HCT116 (cell line): ENCODE data around the gene RPUSD2. TPM values are rescaled to one million over a fixed set of nuclear protein-coding genes. Genes with fewer than 3 reads are reported as not detected.
"Not testable (repeated sequence)": the region's sequence is repeated elsewhere in the genome, so short reads cannot be mapped to it uniquely, and the experiment has no call there.

Experiments
- ATAC-seq: fragments of 200-7000 bp; cut with Tn5 transposase; 2 replicates; pipeline ENCODE4 v1.9.1; 2020; ENCODE audit warnings: mild to moderate bottlenecking, moderate library complexity
- BruUV-seq: library from RNA; stranded (reverse); fragments of 400-500 nt; replicated peaks from 2 replicates; lab custom pipeline; 2021; lab: Mats Ljungman, UMichigan
- CTCF ChIA-PET: fragments of 300-600 bp; sonication (Branson Sonifier 250); formaldehyde crosslinking; loops from one replicate; lab custom pipeline; 2021; ENCODE audit warnings: antibody characterized with exemption; lab: Charles Lee
- POLR2A ChIA-PET: fragments of 300-600, 350-600 bp; sonication (Branson Sonifier 250); formaldehyde crosslinking; loops from one replicate; lab custom pipeline; 2021; ENCODE audit warnings: antibody characterized with exemption; lab: Charles Lee
- RAD21 ChIA-PET, 2 experiments: fragments of 300-600 bp; sonication (Branson Sonifier 250); formaldehyde crosslinking; loops; one replicate each; lab custom pipeline; 2023; ENCODE audit warnings: low total read pairs in 2 of 2; ENCODE audit not compliant: uncharacterized antibody in 2 of 2, unreplicated experiment in 2 of 2, low non-redundant PET in 1 of 2; lab: Charles Lee
- DNase-seq: peaks from one replicate; pipeline ENCODE4 v3.0.0-alpha.2; 2010; ENCODE audit warnings: low read depth, low spot score
- H2AFZ ChIP-seq: fragments of 200-600 bp; shearing (Covaris generic), sonication (generic); 2 replicates; pipeline ENCODE4 v1.6.1; 2017; ENCODE audit warnings: low read depth, mixed run types, mixed read lengths, antibody characterized with exemption, low read length; ENCODE audit not compliant: poor library complexity, severe bottlenecking
- H3K27ac ChIP-seq: 2 replicates; pipeline ENCODE4 v1.5.1; 2012; ENCODE audit warnings: low read depth, low read length
- H3K27me3 ChIP-seq: fragments of 200-600 bp; sonication (generic); 2 replicates; pipeline ENCODE4 v1.6.1; 2016; ENCODE audit warnings: mixed run types, low read length, mixed read lengths; ENCODE audit not compliant: insufficient read depth
- H3K36me3 ChIP-seq, 2 experiments: fragments of 200-500 bp in 1 of 2; fragments of 200-600 bp in 1 of 2; sonication (Bioruptor generic) in 1 of 2; sonication (generic) in 1 of 2; 2 replicates each; pipeline versions ENCODE4 v1.5.1 to v1.6.1; 2014 to 2016; ENCODE audit warnings: low read length in 2 of 2, inconsistent platforms in 1 of 2, mixed read lengths in 1 of 2, mixed run types in 1 of 2; ENCODE audit not compliant: insufficient read depth in 2 of 2, control insufficient read depth in 1 of 2
- H3K4me1 ChIP-seq, 2 experiments: fragments of 200-600 bp in 1 of 2; sonication (generic) in 1 of 2; 2 replicates each; pipeline versions ENCODE4 v1.5.1 to v1.6.1; 2012 to 2017; ENCODE audit warnings: low read length in 2 of 2, inconsistent platforms in 1 of 2, mild to moderate bottlenecking in 1 of 2, mixed read lengths in 1 of 2, mixed run types in 1 of 2, moderate library complexity in 1 of 2; ENCODE audit not compliant: insufficient read depth in 2 of 2, control insufficient read depth in 1 of 2
- H3K4me2 ChIP-seq: fragments of 200-600 bp; sonication (generic); 2 replicates; pipeline ENCODE4 v1.6.1; 2017; ENCODE audit warnings: mixed run types, low read length, mixed read lengths
- H3K4me3 ChIP-seq, 2 experiments: fragments of 200-600 bp in 1 of 2; sonication (generic) in 1 of 2; replicated peaks in 1 of 2; 2 replicates each; pipeline ENCODE4 v1.5.1; 2011 to 2016; ENCODE audit warnings: low read length in 2 of 2, control low read depth in 1 of 2, low read depth in 1 of 2, mild to moderate bottlenecking in 1 of 2, mixed read lengths in 1 of 2, mixed run types in 1 of 2
- H3K79me2 ChIP-seq: fragments of 200-600 bp; sonication (generic); 2 replicates; pipeline ENCODE4 v1.6.1; 2017; ENCODE audit warnings: mild to moderate bottlenecking, mixed run types, low read length, moderate library complexity, mixed read lengths; ENCODE audit not compliant: insufficient read depth
- H3K9ac ChIP-seq: fragments of 200-600 bp; sonication (generic); 2 replicates; pipeline ENCODE4 v1.6.1; 2016; ENCODE audit warnings: low read length, mixed read lengths
- H3K9me2 ChIP-seq: fragments of 200-600 bp; sonication (generic), shearing (Covaris generic); 2 replicates; pipeline ENCODE4 v1.6.1; 2017; ENCODE audit warnings: mixed run types, mild to moderate bottlenecking, moderate library complexity; ENCODE audit not compliant: insufficient read depth
- H3K9me3 ChIP-seq, 2 experiments: fragments of 200-500 bp in 1 of 2; fragments of 200-600 bp in 1 of 2; sonication (Bioruptor generic) in 1 of 2; sonication (generic) in 1 of 2; 2 replicates each; pipeline ENCODE4 v1.6.1; 2014 to 2017; ENCODE audit warnings: low read length in 2 of 2, mixed read lengths in 2 of 2, inconsistent platforms in 1 of 2, low read depth in 1 of 2, mild to moderate bottlenecking in 1 of 2, mixed run types in 1 of 2, moderate library complexity in 1 of 2; ENCODE audit not compliant: control insufficient read depth in 1 of 2, insufficient read depth in 1 of 2
- H4K20me1 ChIP-seq: fragments of 200-600 bp; sonication (generic), shearing (Covaris generic); 2 replicates; pipeline ENCODE4 v1.6.1; 2017; ENCODE audit warnings: mixed run types, mild to moderate bottlenecking, moderate library complexity; ENCODE audit not compliant: insufficient read depth
- ATF3 ChIP-seq: IDR thresholded peaks from 2 replicates; pipeline ENCODE4 v1.6.1; 2012
- CBX3 ChIP-seq: IDR thresholded peaks from 2 replicates; pipeline ENCODE4 v1.6.1; 2012; ENCODE audit warnings: low read depth
- CEBPB ChIP-seq: IDR thresholded peaks from 2 replicates; pipeline ENCODE4 v1.6.1; 2012; ENCODE audit warnings: low read depth
- CTCF ChIP-seq, 3 experiments: fragments of 200-600 bp in 1 of 3; sonication (generic) in 1 of 3; IDR thresholded peaks in 2 of 3; conservative IDR thresholded peaks in 1 of 3; 2 replicates each; pipeline ENCODE4 v1.5.1; 2012 to 2017; ENCODE audit warnings: low read depth in 2 of 3, low read length in 2 of 3, antibody characterized with exemption in 1 of 3, borderline replicate concordance in 1 of 3, control low read depth in 1 of 3, mild to moderate bottlenecking in 1 of 3, mixed read lengths in 1 of 3, mixed run types in 1 of 3, moderate library complexity in 1 of 3; ENCODE audit not compliant: insufficient read depth in 1 of 3
- EGR1 ChIP-seq: IDR thresholded peaks from 2 replicates; pipeline ENCODE4 v1.6.1; 2012; ENCODE audit warnings: low read depth
- ELF1 ChIP-seq: IDR thresholded peaks from 2 replicates; pipeline ENCODE4 v1.6.1; 2012; ENCODE audit warnings: low read depth, borderline replicate concordance
- EZH2 ChIP-seq: fragments of 200-600 bp; sonication (generic); IDR thresholded peaks from 2 replicates; pipeline ENCODE4 v1.6.1; 2017; ENCODE audit warnings: antibody characterized with exemption, mixed run types
- EZH2phosphoT487 ChIP-seq: fragments of 200-600 bp; IDR thresholded peaks from 2 replicates; pipeline ENCODE4 v1.6.1; 2018; ENCODE audit warnings: antibody characterized with exemption, borderline replicate concordance
- FOSL1 ChIP-seq: IDR thresholded peaks from 2 replicates; pipeline ENCODE4 v1.6.1; 2012; ENCODE audit warnings: low read depth
- JUND ChIP-seq: IDR thresholded peaks from 2 replicates; pipeline ENCODE4 v1.6.1; 2012
- MAX ChIP-seq: IDR thresholded peaks from 2 replicates; pipeline ENCODE4 v1.6.1; 2012
- POLR2A ChIP-seq: IDR thresholded peaks from 2 replicates; pipeline ENCODE4 v1.7.0; 2011; ENCODE audit warnings: borderline replicate concordance; ENCODE audit not compliant: insufficient read depth, insufficient read length; ENCODE audit errors: extremely low read depth
- RAD21 ChIP-seq: IDR thresholded peaks from 2 replicates; pipeline ENCODE4 v1.6.1; 2012; ENCODE audit warnings: low read depth, mild to moderate bottlenecking
- SIN3A ChIP-seq: IDR thresholded peaks from 2 replicates; pipeline ENCODE4 v1.6.1; 2012; ENCODE audit warnings: low read depth
- SP1 ChIP-seq: IDR thresholded peaks from 2 replicates; pipeline ENCODE4 v1.6.1; 2012; ENCODE audit warnings: low read depth
- SRF ChIP-seq: IDR thresholded peaks from 2 replicates; pipeline ENCODE4 v1.6.1; 2012; ENCODE audit warnings: low read depth
- TCF7L2 ChIP-seq: IDR thresholded peaks from 2 replicates; pipeline ENCODE4 v1.7.0; 2011; ENCODE audit warnings: borderline replicate concordance, inconsistent platforms; ENCODE audit not compliant: insufficient read depth, insufficient read length; ENCODE audit errors: extremely low read depth
- YY1 ChIP-seq: IDR thresholded peaks from 2 replicates; pipeline ENCODE4 v1.6.1; 2011; ENCODE audit warnings: low read length, low read depth, moderate library complexity, mild to moderate bottlenecking; ENCODE audit not compliant: insufficient replicate concordance; ENCODE audit errors: extremely low read depth
- ZBTB33 ChIP-seq: IDR thresholded peaks from 2 replicates; pipeline ENCODE4 v1.6.1; 2011; ENCODE audit warnings: mild to moderate bottlenecking, low read length, moderate library complexity; ENCODE audit not compliant: insufficient replicate concordance; ENCODE audit errors: extremely low read depth
- ZNF274 ChIP-seq: fragments of 200-500 bp; sonication (Bioruptor generic); IDR thresholded peaks from 2 replicates; pipeline ENCODE4 v1.6.1; 2014; ENCODE audit warnings: mild to moderate bottlenecking, low read depth, low read length, inconsistent platforms
- intact Hi-C: fragments of 100-400 bp; cut with micrococcal nuclease; formaldehyde crosslinking; loops from 2 replicates; pipeline ENCODE4 v1.10.0; 2022
- total RNA-seq: library from RNA; stranded (reverse); gene quantifications from one replicate; pipeline ENCODE4 v1.2.1, GENCODE V29; 2021; ENCODE audit not compliant: unreplicated experiment

RPUSD2 gene
- total RNA-seq, 1 experiment from 2014 or later, result 22.5 TPM

GRCh38 chr15:40578892-40579291 lies 9.8 kb downstream of the RPUSD2 start:
- Histone ChIP-seq H3K79me2 (no peaks in the 10 kb centered on the region), H3K9me3 (peaks cover 0 to 3% of the 10 kb centered on the region in 2 experiments; a peak in 1 of 4 replicates), H3K4me2 (no peak overlapping the region), H3K4me1 (peaks cover 6 to 13% of the 10 kb centered on the region in 2 experiments; a peak in 3 of 4 replicates), H3K9ac (no peak overlapping the region), H3K27me3 (no peaks in the 10 kb centered on the region), H3K27ac (no peak overlapping the region), H3K9me2 (no peaks in the 10 kb centered on the region), H2AFZ (no peak overlapping the region), H3K36me3 (peaks cover 6% of the 10 kb centered on the region in 2 experiments; a peak in 3 of 4 replicates), H3K4me3 (no peak overlapping the region), H4K20me1 (no peaks in the 10 kb centered on the region)
- DNase-seq, result no peak
- POLR2A ChIA-PET, result no interaction called here
- RAD21 ChIA-PET, result no interaction called here
- TF ChIP-seq ATF3, result no peak
- no peak for TF ChIP-seq SIN3A
- no peak for TF ChIP-seq TCF7L2
- no peak for TF ChIP-seq POLR2A
- no peak for TF ChIP-seq SP1
- TF ChIP-seq MAX, result no peak
- TF ChIP-seq JUND, result no peak
- no peak for TF ChIP-seq ZNF274
- no peak for TF ChIP-seq CEBPB
- TF ChIP-seq EGR1, result no peak
- no peak for TF ChIP-seq CBX3
- TF ChIP-seq SRF, result no peak
- no peak for TF ChIP-seq CTCF (IDR thresholded peaks at IDR 0.05 in 2 of 3, conservative IDR thresholded peaks at IDR 0.05 in 1 of 3; ENCODE audit: borderline replicate concordance in 1 of 3, insufficient read depth in 1 of 3, low read depth in 2 of 3, low read length in 2 of 3)
- TF ChIP-seq ELF1, result no peak
- TF ChIP-seq RAD21, result no peak
- TF ChIP-seq EZH2phosphoT487, result no peak
- no peak for TF ChIP-seq YY1
- no peak for TF ChIP-seq FOSL1
- TF ChIP-seq ZBTB33, result no peak
- no peak for TF ChIP-seq EZH2
- ATAC-seq, result no peak
- intact Hi-C loops, result no loop called here
- no TSS peak for BruUV-seq
- CTCF ChIA-PET, result no interaction called here

GRCh38 chr15:40581796-40582195 lies 12.7 kb downstream of the RPUSD2 start:
- H3K4me3 ChIP-seq, H3K79me2 ChIP-seq, H3K9me2 ChIP-seq, H3K9ac ChIP-seq, DNase-seq, H3K36me3 ChIP-seq, H3K27ac ChIP-seq, RAD21 ChIA-PET, H3K27me3 ChIP-seq, H2AFZ ChIP-seq, H3K9me3 ChIP-seq, CTCF ChIA-PET, BruUV-seq, ATAC-seq, H4K20me1 ChIP-seq, H3K4me2 ChIP-seq, intact Hi-C loops: not testable (repeated sequence)
- peaks cover 10 to 23% of the 10 kb centered on the region in 2 experiments; a peak in 3 of 4 replicates for H3K4me1 ChIP-seq
- POLR2A ChIA-PET, result interaction anchor here (0.7 kb wide), 1 partner anchor 222 kb away, joined by 3 read pairs; no protein-coding TSS in a partner anchor
